ENCODE data around the gene NEUROG3. TPM values are rescaled to one million over a fixed set of nuclear protein-coding genes. Genes with fewer than 3 reads are reported as not detected.

NEUROG3 gene
- polyA plus RNA-seq, 3 donors, result not detected

GRCh38 chr10:69584624-69585023 is 11.4 kb upstream of the NEUROG3 start:
- H3K27me3 Mint-ChIP-seq (ENCODE audit: low read depth in 3 of 3), result peaks cover 20 to 28% (median 20%) of the 10 kb centered on the region in 3 donors
- peaks cover 0 to 8% of the 10 kb centered on the region in 2 donors for H3K9me3 ChIP-seq (replicated peaks in 1 of 2; ENCODE audit: control insufficient read depth in 1 of 2, insufficient read depth in 1 of 2, low read length in 2 of 2)
- no peak overlapping the region for H3K4me3 Mint-ChIP-seq
- no peak overlapping the region for H3K27ac Mint-ChIP-seq
- TF ChIP-seq CTCF (IDR thresholded peaks at IDR 0.05), result no peak
- H4K20me1 ChIP-seq (ENCODE audit: insufficient read depth, low read length), result no peaks in the 10 kb centered on the region
- H3K9ac ChIP-seq (ENCODE audit: insufficient read depth, low read length, poor library complexity, severe bottlenecking), result no peak overlapping the region
- no peaks in the 10 kb centered on the region for H3K36me3 ChIP-seq (replicated peaks in 1 of 2; ENCODE audit: control insufficient read depth in 1 of 2, insufficient read depth in 2 of 2, low read length in 2 of 2)
- no peaks in the 10 kb centered on the region for H3K4me1 ChIP-seq (ENCODE audit: control insufficient read depth in 1 of 2, insufficient read depth in 2 of 2, low read length in 2 of 2)
- no peaks in the 10 kb centered on the region for H3K79me2 ChIP-seq (ENCODE audit: insufficient read depth, low read length)
- no peak overlapping the region for H3K4me3 ChIP-seq (replicated peaks in 1 of 3; ENCODE audit: low read depth in 2 of 3, low read length in 3 of 3)
- 100% methylated on average over 2 of the region's 3 CpGs for WGBS (ENCODE audit: insufficient coverage)
- intact Hi-C loops (cut with micrococcal nuclease), result no loop called here
- no peak overlapping the region for H3K4me2 ChIP-seq (replicated peaks; ENCODE audit: extremely low read depth, low read length, poor library complexity, severe bottlenecking)
- H3K9me3 Mint-ChIP-seq, result peaks cover 0 to 11% (median 2%) of the 10 kb centered on the region in 7 donors
- H3K4me1 Mint-ChIP-seq, result no peaks in the 10 kb centered on the region
- peaks cover 17 to 19% of the 10 kb centered on the region in 2 donors for H3K27me3 ChIP-seq (ENCODE audit: control insufficient read depth in 2 of 2, insufficient read depth in 2 of 2, low read length in 2 of 2)
- no peak overlapping the region for H2AFZ ChIP-seq (ENCODE audit: insufficient read depth, low read depth, low read length, poor library complexity, severe bottlenecking)
- no peak for DNase-seq
- H3K36me3 Mint-ChIP-seq, result no peaks in the 10 kb centered on the region
- no peak overlapping the region for H3K27ac ChIP-seq (ENCODE audit: low read depth in 1 of 2, low read length in 2 of 2)

GRCh38 chr10:69583106-69583505 is 9.9 kb upstream of the NEUROG3 start:
- no peak overlapping the region for H3K4me3 Mint-ChIP-seq
- intact Hi-C loops (cut with micrococcal nuclease), result no loop called here
- Histone ChIP-seq H3K9me3 (replicated peaks in 1 of 2; ENCODE audit: control insufficient read depth in 1 of 2, insufficient read depth in 1 of 2, low read length in 2 of 2) (peaks cover 0 to 13% of the 10 kb centered on the region in 2 donors), H3K27me3 (ENCODE audit: control insufficient read depth in 2 of 2, insufficient read depth in 2 of 2, low read length in 2 of 2) (peaks cover 18 to 35% of the 10 kb centered on the region in 2 donors), H3K79me2 (ENCODE audit: insufficient read depth, low read length) (no peaks in the 10 kb centered on the region), H2AFZ (ENCODE audit: insufficient read depth, low read depth, low read length, poor library complexity, severe bottlenecking) (no peak overlapping the region), H3K9ac (ENCODE audit: insufficient read depth, low read length, poor library complexity, severe bottlenecking) (no peak overlapping the region), H3K4me3 (replicated peaks in 1 of 3; ENCODE audit: low read depth in 2 of 3, low read length in 3 of 3) (no peak overlapping the region), H3K27ac (ENCODE audit: low read depth in 1 of 2, low read length in 2 of 2) (no peak overlapping the region), H3K36me3 (replicated peaks in 1 of 2; ENCODE audit: control insufficient read depth in 1 of 2, insufficient read depth in 2 of 2, low read length in 2 of 2) (no peaks in the 10 kb centered on the region), H4K20me1 (ENCODE audit: insufficient read depth, low read length) (no peaks in the 10 kb centered on the region), H3K4me1 (ENCODE audit: control insufficient read depth in 1 of 2, insufficient read depth in 2 of 2, low read length in 2 of 2) (no peaks in the 10 kb centered on the region), H3K4me2 (replicated peaks; ENCODE audit: extremely low read depth, low read length, poor library complexity, severe bottlenecking) (no peak overlapping the region)
- DNase-seq, result no peak
- H3K4me1 Mint-ChIP-seq, result no peaks in the 10 kb centered on the region
- 61% methylated on average over 2 of the region's 2 CpGs for WGBS (ENCODE audit: insufficient coverage)
- no peaks in the 10 kb centered on the region for H3K36me3 Mint-ChIP-seq
- H3K9me3 Mint-ChIP-seq, result peaks cover 0 to 14% (median 2%) of the 10 kb centered on the region in 7 donors
- H3K27ac Mint-ChIP-seq, result no peak overlapping the region
- peaks cover 33 to 36% (median 34%) of the 10 kb centered on the region in 3 donors for H3K27me3 Mint-ChIP-seq (ENCODE audit: low read depth in 3 of 3)
- no peak for TF ChIP-seq CTCF (IDR thresholded peaks at IDR 0.05)
